G401.6 (cell line): ENCODE results near the gene DIDO1.

Experiments
- FAIRE-seq: peaks from 2 replicates; lab custom pipeline; 2012; peaks lifted over from hg19 to GRCh38; lab: Jason Lieb, UNC

Gene DIDO1

DNA sequence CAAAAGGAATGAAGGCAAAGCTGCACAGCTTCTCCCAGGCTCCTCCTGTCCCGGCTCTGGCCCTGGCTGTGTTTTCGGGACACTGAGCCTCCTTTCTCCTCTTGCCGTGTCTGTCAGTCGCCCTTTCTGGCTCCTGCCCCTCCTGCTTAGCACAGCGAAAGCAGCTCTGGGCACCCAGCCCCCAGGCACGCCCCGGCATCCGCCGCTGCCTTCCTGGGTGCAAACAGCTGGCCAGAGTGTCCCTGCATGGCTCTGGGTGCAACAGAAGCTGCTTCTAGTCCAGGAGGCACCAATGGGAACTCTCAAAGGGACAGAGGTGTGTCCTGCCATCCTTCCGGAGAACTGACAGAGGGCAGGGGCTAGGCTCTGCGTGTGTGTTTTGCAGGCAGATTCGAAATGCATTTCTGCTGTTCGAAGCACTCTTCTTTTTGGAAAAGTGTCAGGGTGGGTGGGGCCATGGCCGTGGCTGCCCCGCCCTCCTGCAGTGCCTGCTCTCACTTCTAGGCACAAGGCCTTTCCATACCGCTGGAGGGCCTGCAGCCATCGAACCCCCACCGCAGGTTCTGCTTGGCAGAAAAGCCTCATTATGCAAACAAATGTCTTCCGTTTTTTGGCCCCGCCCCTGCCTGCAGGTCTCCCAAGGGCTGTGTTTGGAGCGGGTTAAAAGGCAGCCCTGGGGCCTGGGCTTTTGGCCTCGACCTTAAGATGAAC, 93.9 kb downstream of the DIDO1 start:
- no peak for FAIRE-seq

DNA sequence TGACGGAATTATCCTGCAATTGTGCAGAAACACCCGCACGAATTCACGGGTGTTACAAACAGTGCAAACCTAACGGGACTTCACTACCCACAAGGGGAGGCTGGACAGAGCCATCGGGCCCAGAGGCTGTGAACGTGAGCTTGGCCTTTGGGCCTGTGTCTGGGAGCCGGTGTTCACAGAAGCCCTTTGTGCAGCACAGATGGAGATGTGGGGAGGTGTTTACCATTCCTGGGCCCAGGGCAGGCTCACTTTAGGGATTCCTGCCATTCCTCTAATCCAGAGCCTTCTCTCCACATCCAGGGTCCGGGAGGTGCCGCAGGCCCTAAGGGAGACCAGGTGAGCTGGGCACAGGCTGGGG, 94.5 kb downstream of the DIDO1 start:
- no peak for FAIRE-seq

DNA sequence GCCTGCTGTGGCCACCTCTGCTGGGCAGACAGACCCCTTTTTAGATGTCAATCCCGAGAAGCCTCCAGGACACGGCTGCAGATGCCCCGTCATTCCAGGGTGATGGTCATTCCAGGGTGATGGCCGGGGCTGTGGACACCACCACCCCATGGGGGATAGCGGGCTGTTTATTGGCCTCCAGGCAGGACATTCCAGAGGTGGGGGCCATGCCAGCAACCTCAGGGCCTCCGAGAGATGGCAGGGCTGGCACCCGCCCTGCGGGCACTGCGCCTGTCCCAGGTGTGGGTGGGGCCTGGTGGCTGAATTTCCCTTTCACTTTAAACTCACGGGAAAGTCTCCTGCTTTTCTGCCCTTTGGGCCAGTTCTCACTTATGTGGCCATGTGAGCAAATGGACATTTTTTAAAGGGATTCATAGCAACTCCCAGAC, 94.9 kb downstream of the DIDO1 start:
- no peak for FAIRE-seq

DNA sequence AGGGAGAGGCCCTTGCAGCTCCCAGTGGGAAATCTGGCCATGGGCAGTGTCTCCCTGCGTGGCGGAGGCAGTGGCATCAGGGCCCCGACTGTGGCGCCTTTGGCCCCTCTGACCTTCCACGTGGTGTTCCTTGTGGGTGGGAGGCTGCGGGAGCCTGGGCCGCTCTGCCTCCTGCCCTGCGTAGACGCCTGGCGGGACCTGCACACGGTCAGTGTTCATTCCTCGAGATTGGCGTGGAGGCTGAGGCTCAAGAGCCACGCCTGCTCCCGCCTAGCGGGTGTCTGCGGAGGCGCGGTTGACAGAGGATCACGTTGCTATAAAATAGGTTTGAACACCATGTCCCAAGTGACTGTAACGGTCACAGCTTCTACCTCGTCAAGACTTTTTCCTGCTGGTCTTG, 95.5 kb downstream of the DIDO1 start:
- FAIRE-seq, result no peak

DNA sequence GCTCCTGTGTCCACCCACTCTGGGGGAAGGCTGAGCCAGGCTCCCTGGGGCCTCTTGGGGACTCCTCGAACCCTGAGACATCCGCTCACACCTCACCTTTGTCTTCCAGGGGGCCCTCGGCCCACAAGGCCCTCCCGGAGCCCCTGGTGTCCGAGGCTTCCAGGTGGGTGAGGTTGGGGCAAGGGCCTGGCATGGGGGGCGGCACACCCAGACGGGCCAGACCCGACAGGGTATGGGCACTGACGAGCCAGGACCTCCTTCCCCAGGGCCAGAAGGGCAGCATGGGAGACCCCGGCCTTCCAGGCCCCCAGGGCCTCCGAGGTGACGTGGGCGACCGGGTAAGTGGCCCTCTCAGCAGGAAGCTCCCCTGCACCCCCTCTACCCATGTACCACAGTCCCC, 96.1 kb downstream of the DIDO1 start:
- no peak for FAIRE-seq

DNA sequence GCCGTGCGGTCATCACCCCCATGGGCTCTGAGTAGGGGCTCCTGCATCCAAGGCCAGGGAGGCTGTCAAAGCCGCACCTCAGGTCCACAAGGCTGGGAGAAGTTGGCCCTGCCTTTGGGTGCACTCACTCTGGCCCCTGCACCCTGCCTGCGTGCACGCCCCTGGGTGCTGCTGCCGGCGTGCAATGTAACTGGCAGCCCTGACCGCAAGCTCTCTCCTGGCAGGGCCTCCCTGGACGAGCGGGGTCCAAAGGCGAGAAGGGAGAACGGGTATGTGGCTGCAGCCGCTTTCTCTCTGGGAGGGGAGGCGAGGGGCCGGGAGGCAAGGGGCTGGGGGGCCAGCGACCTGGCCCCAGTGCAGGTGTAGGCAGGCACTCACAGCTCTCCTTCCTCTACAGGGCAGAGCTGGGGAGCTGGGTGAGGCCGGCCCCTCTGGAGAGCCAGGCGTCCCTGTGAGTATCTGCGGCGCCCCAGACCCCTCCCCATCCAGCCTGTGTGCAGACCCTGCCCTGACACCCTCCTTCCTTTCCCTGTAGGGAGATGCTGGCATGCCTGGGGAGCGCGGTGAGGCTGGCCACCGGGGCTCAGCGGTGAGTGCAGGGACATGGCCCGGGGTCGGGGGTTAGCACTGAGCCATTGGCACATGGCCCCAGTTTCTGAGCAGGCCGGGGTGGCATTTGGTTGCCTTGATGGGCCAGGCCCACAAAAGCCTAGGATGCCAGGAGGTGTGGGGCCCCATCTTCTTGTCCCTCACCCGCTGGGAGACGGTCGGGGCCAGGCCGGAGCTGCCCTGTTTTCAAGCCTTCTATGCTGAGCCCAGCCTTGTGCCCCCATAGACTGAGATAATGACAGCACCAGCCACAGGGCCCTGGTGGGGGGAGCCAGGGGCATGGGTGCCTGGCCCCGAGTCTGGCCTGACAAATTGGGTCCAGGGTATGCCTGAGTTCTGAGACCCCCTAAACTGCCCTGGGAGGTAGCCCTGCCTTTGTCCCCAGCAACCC, 96.8 kb downstream of the DIDO1 start:
- no peak for FAIRE-seq

DNA sequence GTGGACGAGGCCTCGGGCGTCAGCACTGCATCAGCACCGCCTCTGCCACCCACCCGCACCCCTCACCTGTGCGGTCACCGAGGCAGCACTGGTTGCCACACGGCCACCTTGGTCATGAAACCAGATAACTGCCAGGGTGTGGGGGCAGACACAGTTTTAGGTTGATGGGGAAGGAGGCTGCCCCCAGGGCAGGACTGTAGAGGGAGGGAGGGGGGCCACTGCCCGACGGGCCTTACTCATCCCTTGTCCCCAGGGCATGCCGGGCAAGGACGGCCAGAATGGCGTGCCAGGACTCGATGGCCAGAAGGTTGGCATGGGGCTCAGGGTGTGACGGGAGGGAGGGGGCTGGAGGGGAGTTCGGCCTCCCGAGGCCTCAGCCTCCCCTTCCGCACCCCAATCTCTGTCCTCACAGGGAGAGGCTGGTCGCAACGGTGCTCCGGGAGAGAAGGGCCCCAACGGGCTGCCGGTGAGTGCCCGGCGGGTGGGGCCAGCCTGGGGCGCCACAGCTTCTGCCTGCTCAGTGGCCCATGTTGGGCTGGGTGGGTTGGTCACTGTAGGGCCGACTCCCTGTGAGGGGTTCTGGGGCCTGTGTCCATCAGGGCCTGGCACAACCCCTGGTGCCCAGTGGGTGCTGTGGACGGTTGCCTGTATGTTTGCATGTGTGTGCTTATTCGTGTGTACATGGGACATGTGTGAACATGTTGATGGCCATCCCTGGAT, 97.6 kb downstream of the DIDO1 start:
- FAIRE-seq, result no peak

DNA sequence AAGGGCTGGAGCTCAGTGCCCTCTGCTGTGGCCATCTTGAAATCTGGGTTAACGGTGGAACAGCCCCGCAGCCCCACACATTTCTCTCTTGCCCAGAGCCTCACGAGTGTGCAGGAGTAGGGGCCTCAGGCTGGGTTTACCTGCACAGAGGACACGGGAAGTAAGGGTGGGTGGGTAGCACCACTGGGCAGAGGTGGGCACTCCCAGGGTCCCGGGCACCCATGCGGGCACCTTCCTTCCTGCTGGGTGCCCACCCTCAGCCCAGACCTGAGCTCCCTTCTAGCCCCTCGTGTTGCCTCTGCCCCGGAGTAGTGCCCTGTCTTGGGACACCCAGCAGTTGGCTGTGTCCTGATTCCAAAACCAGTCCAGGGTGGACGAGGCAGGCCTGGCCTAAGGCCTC, 98.3 kb downstream of the DIDO1 start:
- no peak for FAIRE-seq
